ENCODE measurements around the gene WDR88. TPM values are rescaled to one million over a fixed set of nuclear protein-coding genes. Genes with fewer than 3 reads are reported as not detected.
"Not testable (repeated sequence)": the region's sequence is repeated elsewhere in the genome, so short reads cannot be mapped to it uniquely, and the experiment has no call there.

WDR88 gene
- total RNA-seq (ENCODE audit: insufficient read depth, low replicate concordance) = not detected

DNA sequence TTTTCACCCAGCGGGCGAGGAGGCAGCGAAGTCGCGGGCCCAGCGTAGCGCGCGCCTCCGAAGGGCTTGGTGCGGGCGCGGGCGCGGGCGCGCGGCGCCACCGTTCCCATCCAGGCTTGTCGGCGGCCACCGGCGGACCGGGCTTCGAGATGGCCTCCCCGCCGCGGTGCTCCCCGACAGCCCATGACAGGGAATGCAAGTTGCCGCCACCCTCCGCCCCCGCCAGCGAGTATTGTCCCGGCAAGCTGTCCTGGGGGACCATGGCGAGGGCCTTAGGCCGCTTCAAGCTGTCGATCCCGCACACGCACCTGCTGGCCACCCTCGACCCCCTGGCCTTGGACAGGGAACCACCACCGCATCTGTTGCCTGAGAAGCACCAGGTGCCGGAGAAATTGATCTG, at the start of gene WDR88:
Gene WDR88, plus strand, starts transcription at position 94 of the 400 bp plus-strand sequence. Its CDS starts 56 bp downstream, at position 150.
- DNase-seq (ENCODE audit: low spot score) = no peak

DNA sequence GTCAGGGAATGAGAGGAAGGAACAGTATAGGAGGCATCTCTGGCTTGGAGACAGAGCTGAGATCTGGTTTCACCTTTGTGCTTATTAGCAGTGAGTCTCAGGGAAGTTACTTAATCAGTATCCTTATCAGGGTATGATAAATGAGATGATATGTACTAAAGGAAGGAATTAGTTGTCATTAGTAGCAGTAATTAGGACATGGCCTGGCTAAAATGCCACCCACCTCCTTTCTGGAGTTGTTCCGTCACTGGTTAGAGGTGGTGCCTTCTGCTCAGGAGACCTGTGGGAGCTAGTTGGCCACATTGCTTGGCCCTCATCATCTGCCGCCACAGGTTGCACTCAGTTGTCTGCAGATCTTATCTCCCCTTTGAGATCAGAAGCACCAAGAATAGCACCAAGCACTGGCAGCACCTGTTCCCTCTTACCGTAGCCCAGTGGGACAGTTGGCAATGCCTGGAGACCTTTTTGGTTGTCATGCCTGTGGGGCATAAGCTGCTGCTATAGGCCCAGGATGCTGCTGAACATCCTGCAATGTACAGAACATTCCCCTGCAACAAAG, 46.3 kb upstream of the WDR88 start:
- no peak for DNase-seq (ENCODE audit: low spot score)

DNA sequence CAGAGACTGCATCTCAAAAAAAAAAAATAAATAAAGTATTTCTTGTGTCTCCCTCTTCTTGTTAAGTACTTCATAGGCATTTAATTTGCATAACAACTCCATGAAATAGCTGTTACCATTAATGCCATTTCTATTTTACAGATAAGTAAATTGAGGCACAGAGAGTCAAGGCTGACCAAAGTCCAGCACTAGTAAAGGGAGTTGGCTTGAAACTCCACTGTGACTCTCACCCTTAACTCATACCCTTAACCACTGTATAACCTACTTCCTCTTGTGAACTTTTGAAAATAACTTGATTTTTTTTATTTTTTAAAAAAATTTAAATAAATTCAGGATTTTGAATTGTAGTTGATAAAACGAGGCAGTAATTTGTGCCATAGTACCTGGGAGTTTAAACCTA, 45.0 kb upstream of the WDR88 start:
- no peak for DNase-seq (ENCODE audit: low spot score)

DNA sequence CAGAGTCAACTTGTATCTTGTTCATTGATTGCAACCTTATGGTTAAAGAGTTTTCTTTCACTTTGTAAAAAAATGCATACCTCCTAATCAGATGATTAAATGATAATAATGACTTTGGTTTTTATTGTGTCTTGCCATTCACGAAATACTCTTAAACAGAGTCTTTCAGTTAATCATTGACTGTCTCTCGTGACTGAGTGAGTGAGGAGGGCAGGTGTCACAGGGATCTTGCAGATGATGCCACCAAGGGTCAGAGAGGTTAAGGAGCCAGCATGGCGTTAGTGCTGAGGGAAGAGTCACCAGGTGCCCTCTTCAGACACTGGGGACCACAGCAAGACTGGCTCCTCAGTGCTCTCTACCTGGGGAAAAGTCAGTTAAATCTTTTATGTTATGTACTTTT, 42.9 kb upstream of the WDR88 start:
- DNase-seq (ENCODE audit: low spot score) = no peak

- DNase-seq (ENCODE audit: low spot score) = no peak
Measured at GRCh38 chr19:33090179-33090578, 41.7 kb upstream of the WDR88 start.

DNA sequence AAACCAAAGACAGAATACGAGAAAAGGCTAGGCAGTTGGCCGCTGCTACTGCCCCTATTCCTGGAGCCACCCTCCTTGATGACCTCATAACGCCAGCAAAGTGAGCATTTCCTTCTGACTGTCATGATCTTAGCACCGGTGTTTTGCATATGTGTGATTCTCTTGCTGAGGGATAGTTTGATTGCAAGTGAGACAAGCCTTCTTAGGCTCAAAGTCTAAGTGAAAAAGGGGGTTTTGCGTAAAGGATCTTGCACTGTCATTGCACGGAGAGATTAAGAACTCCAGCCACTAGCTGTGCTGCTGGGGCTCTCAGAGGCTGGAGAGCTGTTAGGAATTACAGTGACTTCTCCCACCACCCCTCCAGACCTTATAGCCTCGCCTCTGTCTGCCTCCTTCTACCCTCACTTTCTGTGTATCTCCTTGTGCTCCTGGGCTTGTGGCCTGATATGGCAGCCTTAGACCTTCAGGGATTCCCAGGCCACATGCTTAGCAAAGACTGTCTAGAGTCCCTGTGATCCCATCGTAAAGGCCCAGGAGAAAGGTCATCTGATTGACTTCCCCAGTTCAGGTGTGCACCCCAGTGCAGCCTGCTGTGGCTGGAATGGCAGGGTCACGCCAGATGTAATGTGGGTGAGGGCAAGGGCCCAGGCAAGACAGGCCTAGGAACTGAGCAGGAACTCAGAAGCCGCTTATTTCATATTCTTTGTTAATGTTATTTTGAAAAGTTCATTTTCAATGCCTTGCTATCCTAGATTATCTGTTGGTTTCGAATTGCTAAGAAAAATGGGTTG, 38.3 kb upstream of the WDR88 start:
- no peak for DNase-seq (ENCODE audit: low spot score)

DNA sequence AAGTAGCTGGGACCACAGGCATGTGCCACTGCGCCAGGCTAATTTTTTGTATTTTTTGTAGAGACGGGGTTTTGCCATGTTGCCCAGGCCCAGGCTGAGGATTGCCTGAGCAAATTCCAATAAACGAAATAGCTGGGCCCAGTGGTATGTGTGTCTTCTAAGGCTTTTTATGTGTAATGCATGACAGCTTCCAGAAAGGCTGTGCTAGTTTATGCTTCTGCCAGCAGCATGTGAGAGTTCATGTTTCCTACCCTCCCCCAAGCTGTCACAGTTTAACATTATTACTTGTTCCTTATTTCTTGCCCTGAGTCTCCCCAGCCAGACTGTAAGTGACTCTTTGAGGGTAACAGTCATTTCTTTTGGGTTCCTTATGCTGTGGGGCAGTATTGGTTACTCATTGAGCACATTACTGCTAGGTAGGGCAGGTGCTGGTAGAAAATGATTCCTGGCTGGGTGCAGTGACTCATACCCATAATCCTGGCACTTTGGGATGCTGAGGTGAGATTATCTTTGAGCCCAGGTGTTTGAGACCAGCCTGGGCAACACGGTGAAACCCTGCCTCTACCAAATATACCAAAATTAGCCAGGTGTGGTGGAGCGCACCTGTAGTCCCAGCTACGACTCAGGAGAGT, 37.4 kb upstream of the WDR88 start:
- no peak for DNase-seq (ENCODE audit: low spot score)

DNA sequence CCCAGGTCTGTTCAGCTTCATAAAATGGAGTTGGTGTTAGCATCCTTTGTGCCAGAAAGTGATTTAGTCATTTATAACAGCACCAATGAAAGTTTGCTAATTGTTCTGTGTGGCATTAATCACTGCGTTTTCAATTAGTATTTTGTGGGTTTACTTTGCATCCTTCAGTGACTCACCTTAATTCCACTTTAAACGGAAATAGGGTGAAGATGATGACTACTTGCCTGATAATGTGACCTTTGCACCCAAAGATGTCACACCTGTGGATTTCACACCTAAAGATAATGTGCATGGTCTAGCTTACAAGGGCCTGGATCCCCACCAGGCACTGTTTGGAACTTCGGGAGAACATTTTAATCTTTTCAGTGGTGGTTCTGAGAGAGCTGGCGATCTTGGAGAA, 35.9 kb upstream of the WDR88 start:
- no peak for DNase-seq (ENCODE audit: low spot score)

DNA sequence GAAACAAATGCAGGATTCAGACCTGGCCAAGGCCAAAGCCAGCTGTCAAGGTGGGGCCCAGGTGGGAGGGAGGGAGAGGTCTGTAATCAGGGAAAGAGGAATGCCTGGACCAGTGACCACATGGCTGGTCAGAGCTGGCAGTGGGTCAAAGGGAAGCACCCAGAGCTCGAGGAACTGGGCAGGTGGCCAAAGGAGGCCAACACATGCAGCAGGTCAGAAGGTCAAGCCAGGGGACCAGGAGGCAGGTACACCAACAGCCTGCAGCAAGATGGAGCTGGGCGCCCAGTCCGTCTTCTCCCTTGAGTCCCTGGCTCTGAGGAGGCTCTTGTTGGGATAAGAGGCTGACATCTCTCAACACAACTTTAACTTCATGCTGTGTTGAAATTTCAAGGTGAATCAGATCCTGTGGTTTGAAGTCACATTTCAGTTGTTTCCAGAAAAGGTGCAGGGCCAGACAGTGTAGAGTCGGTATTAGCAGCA, 33.8 kb upstream of the WDR88 start:
- DNase-seq (ENCODE audit: low spot score) = no peak

GRCh38 chr19:33100894-33101644, 30.8 kb upstream of the WDR88 start:
- DNase-seq (ENCODE audit: low spot score) = no peak

- no peak for DNase-seq (ENCODE audit: low spot score)
Measured at GRCh38 chr19:33102893-33103292, 29.0 kb upstream of the WDR88 start.

GRCh38 chr19:33108161-33108560, 23.8 kb upstream of the WDR88 start:
- no peak for DNase-seq (ENCODE audit: low spot score)

DNA sequence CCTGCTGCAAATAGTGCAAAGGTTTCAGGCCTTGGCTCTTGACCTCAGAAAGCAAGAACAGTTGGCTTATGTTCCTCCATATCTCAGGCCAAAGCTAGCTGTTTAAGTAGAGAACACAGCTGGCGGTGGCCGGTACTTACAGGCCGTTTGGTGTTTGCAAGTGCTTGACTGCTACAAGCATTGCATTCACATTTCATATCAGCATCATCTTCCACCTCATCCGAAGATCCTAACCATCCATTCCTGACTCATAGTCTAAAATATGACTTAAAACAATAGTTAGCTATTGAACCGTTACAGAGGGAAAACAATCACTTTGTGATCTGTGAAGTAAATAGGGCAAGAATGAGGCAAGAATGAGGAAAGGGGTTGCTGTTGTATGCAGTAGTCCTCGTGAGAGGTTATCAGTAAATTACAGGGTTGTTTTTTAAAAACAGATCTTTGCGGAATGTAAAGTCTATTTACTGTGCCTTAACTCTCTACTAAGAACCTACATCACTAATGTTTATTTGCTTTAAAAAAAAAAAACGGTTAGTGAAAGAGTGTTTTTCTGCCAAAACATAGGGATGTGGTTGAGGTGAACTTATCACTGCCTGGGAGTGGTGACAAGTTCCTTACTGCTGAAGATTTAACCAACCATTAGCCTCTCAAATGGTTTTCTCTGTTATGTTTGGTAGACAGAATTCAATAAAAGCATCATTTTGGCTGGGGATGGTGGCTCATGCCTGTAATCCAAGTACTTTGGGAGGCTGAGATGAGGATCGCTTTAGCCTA, 21.6 kb upstream of the WDR88 start:
- no peak for DNase-seq (ENCODE audit: low spot score)

DNA sequence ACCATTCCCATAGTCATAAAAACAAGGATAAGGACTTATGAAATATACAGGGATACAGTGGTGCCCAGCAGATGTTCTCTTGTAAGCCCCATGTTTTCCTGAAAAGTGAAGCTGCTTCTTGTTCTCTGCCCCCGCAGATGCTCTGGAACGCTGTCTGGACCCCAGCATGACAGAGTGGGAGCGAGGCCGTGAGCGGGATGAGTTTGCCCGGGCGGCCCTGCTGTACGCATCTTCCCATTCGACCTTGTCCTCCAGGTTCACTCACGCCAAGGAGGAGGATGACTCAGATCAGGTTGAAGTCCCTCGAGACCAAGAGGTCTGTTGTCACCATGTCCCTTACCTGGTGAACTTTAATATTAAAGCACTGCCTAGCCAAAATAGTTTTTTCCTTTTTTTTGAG, 20.3 kb upstream of the WDR88 start:
- DNase-seq (ENCODE audit: low spot score) = no peak

DNA sequence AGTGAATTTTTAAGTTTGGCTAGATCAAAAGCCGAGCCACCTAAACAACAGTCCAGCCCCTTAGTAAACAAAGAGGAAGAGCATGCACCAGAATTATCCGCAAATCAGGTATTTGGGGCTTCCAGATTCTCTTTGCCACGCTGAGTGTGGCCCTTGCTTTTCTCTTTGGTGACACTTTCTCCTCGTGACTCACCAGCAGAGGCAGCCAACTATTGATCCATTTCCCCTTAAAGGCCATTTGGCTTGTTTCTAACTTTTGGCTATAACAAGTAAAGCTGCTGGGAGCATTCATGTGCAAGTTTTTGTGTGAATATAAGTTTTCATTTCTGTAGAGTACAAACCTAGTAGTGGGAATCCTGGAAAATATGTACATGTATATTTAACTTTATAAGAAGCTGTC, 17.6 kb upstream of the WDR88 start:
- no peak for DNase-seq (ENCODE audit: low spot score)

DNA sequence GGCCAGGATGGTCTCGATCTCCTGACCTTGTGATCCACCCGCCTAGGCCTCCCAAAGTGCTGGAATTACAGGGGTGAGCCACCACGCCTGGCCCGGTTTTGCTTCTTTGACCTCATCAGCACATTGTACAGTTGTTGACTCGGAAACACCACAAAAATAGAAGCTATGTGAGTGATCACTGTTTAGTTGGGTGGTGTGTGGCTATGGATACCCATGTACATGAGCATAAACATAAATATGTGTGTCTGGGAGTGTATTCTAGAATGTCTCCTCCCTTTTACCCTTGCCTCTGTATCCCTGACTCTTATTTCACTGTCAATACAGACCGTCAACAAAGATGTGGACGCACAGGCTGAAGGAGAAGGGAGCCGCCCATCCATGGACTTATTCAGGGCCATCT, 14.4 kb upstream of the WDR88 start:
- DNase-seq (ENCODE audit: low spot score) = no peak

- no peak for DNase-seq (ENCODE audit: low spot score)
Measured at GRCh38 chr19:33118643-33119042, 13.3 kb upstream of the WDR88 start.

- DNase-seq (ENCODE audit: low spot score) = peak; percentile 3
Measured at GRCh38 chr19:33124207-33125098, 7.5 kb upstream of the WDR88 start.

DNA sequence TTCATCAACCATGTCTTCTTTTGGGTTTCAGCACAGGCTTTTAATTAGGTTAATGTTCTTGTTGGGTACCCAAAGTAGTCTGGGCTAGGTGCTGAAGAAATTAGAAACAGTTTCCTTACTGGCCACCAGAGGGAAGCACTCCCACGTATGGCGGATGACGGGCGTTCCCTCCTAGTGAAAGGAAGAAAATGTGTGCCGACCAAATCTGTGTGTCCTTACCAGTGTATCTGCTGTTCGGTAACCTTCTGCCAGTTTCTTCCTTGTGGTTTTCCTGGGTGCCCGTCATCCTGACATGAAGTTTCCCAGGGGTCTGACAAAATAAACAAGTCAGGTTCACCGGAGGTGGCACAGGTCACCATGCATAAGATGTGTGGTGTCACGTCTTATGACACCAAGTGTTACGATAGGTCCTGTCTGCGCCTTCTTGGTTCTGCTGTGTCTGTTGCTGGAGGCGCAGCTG, 6.0 kb upstream of the WDR88 start:
- DNase-seq (ENCODE audit: low spot score) = peak; percentile 59

- DNase-seq (ENCODE audit: low spot score) = not testable (repeated sequence)
Measured at GRCh38 chr19:33126712-33127111, 5.2 kb upstream of the WDR88 start.
